H1 (cell line): ENCODE data around the gene NDUFA1. TPM values are rescaled to one million over a fixed set of nuclear protein-coding genes. Genes with fewer than 3 reads are reported as not detected.

Experiments used
- CTCF ChIA-PET: fragments of 300-600 bp; sonication (Branson Sonifier 250); formaldehyde crosslinking; loops from one replicate; lab custom pipeline; 2021; ENCODE audit not compliant: partially characterized antibody; lab: Charles Lee
- POLR2A ChIA-PET: fragments of 300-600 bp; sonication (Branson Sonifier 250); formaldehyde crosslinking; loops from one replicate; lab custom pipeline; 2021; ENCODE audit warnings: inconsistent platforms; ENCODE audit not compliant: partially characterized antibody; lab: Charles Lee
- DNase-seq, 2 experiments: peaks; one replicate each; pipeline versions ENCODE4 v3.0.0 to v3.0.0-alpha.2; 2010 to 2022; ENCODE audit warnings: low spot score in 2 of 2, low read depth in 1 of 2, mixed read lengths in 1 of 2
- FAIRE-seq: peaks from 2 replicates; lab custom pipeline; 2011; peaks lifted over from hg19 to GRCh38; lab: Jason Lieb, UNC
- H2AFZ ChIP-seq: 2 replicates; pipeline ENCODE4 v1.8.1; 2012; ENCODE audit warnings: low read length, inconsistent platforms
- H2AK5ac ChIP-seq: 2 replicates; pipeline ENCODE4 v1.6.1; 2013; ENCODE audit warnings: low read depth, low read length
- H2BK120ac ChIP-seq: replicated peaks from 2 replicates; pipeline ENCODE3; 2013; ENCODE audit warnings: low read depth, low read length, inconsistent platforms
- H2BK12ac ChIP-seq: 2 replicates; pipeline ENCODE4 v1.6.1; 2013; ENCODE audit warnings: low read depth, low read length
- H2BK15ac ChIP-seq: 2 replicates; pipeline ENCODE4 v1.6.1; 2013; ENCODE audit warnings: low read length
- H2BK20ac ChIP-seq: 2 replicates; pipeline ENCODE4 v1.6.1; 2013; ENCODE audit warnings: low read length
- H2BK5ac ChIP-seq: 2 replicates; pipeline ENCODE4 v1.6.1; 2013; ENCODE audit warnings: low read depth, low read length
- H3K14ac ChIP-seq: 2 replicates; pipeline ENCODE4 v1.6.1; 2013; ENCODE audit warnings: inconsistent platforms; ENCODE audit not compliant: insufficient read length
- H3K18ac ChIP-seq: 2 replicates; pipeline ENCODE4 v1.6.1; 2013; ENCODE audit warnings: low read length; ENCODE audit errors: extremely low read depth
- H3K23ac ChIP-seq: 2 replicates; pipeline ENCODE4 v1.6.1; 2013; ENCODE audit warnings: inconsistent platforms; ENCODE audit not compliant: insufficient read length
- H3K23me2 ChIP-seq: 2 replicates; pipeline ENCODE4 v1.6.1; 2013; ENCODE audit warnings: low read depth, low read length
- H3K27ac ChIP-seq: 2 replicates; pipeline ENCODE4 v1.6.1; 2011; ENCODE audit warnings: low read depth, low read length, inconsistent platforms
- H3K27me3 ChIP-seq, 4 experiments: replicated peaks in 1 of 4; 1 replicate in 1 of 4; 2 replicates in 3 of 4; pipeline versions ENCODE4 v1.6.1 to v1.8.1; 2011 to 2013; ENCODE audit warnings: low read length in 3 of 4, mild to moderate bottlenecking in 3 of 4, inconsistent platforms in 2 of 4, mixed read lengths in 2 of 4, moderate library complexity in 1 of 4; ENCODE audit not compliant: control insufficient read depth in 3 of 4, insufficient read depth in 3 of 4; ENCODE audit errors: extremely low read depth in 1 of 4
- H3K36me3 ChIP-seq, 4 experiments: 2 replicates each; pipeline versions ENCODE4 v1.6.1 to v1.8.1; 2011 to 2013; ENCODE audit warnings: mild to moderate bottlenecking in 4 of 4, low read length in 3 of 4, moderate library complexity in 2 of 4, control low read depth in 1 of 4, inconsistent platforms in 1 of 4; ENCODE audit not compliant: insufficient read depth in 4 of 4, control insufficient read depth in 2 of 4
- H3K4ac ChIP-seq: replicated peaks from 2 replicates; pipeline ENCODE3; 2013; ENCODE audit warnings: low read length, low read depth, mixed read lengths, inconsistent platforms; ENCODE audit not compliant: insufficient read length
- H3K4me1 ChIP-seq, 4 experiments: replicated peaks in 1 of 4; 1 replicate in 1 of 4; 2 replicates in 3 of 4; pipeline versions ENCODE4 v1.6.1 to v1.8.1; 2011 to 2013; ENCODE audit warnings: low read length in 3 of 4, inconsistent platforms in 2 of 4, mixed read lengths in 1 of 4; ENCODE audit not compliant: insufficient read depth in 4 of 4, control insufficient read depth in 3 of 4
- H3K4me2 ChIP-seq, 2 experiments: 2 replicates each; pipeline versions ENCODE4 v1.6.1 to v1.8.1; 2011 to 2013; ENCODE audit warnings: low read depth in 2 of 2, low read length in 2 of 2, control low read depth in 1 of 2, inconsistent platforms in 1 of 2, mild to moderate bottlenecking in 1 of 2; ENCODE audit not compliant: insufficient read depth in 1 of 2
- H3K4me3 ChIP-seq, 4 experiments: fragments of 200-600, 300-600 bp in 1 of 4; sonication (generic), shearing (Covaris generic), sonication (Bioruptor Twin) in 1 of 4; 2 replicates each; pipeline versions ENCODE4 v1.5.1 to v1.8.1; 2011 to 2016; ENCODE audit warnings: low read length in 4 of 4, low read depth in 3 of 4, control low read depth in 2 of 4, inconsistent platforms in 2 of 4, mild to moderate bottlenecking in 2 of 4, mixed read lengths in 1 of 4, moderate library complexity in 1 of 4; ENCODE audit not compliant: insufficient read depth in 2 of 4; ENCODE audit errors: extremely low read depth in 1 of 4
- H3K56ac ChIP-seq: replicated peaks from 2 replicates; pipeline ENCODE3; 2013; ENCODE audit warnings: low read depth, mild to moderate bottlenecking, mixed read lengths, low read length, inconsistent platforms; ENCODE audit not compliant: insufficient read length
- H3K79me1 ChIP-seq: 2 replicates; pipeline ENCODE4 v1.6.1; 2013; ENCODE audit warnings: low read depth, low read length, control low read depth
- H3K79me2 ChIP-seq, 2 experiments: 2 replicates each; pipeline versions ENCODE4 v1.6.1 to v1.8.1; 2012 to 2013; ENCODE audit warnings: low read length in 2 of 2, mild to moderate bottlenecking in 2 of 2, inconsistent platforms in 1 of 2; ENCODE audit not compliant: insufficient read depth in 2 of 2, control insufficient read depth in 1 of 2
- H3K9ac ChIP-seq, 4 experiments: replicated peaks in 1 of 4; 1 replicate in 1 of 4; 2 replicates in 3 of 4; pipeline versions ENCODE4 v1.6.1 to v1.8.1; 2011 to 2013; ENCODE audit warnings: low read depth in 3 of 4, low read length in 3 of 4, control low read depth in 2 of 4, mild to moderate bottlenecking in 2 of 4, moderate library complexity in 2 of 4, inconsistent platforms in 1 of 4; ENCODE audit errors: extremely low read depth in 1 of 4
- H3K9me3 ChIP-seq, 2 experiments: 2 replicates each; pipeline versions ENCODE4 v1.6.1 to v1.8.1; 2012 to 2013; ENCODE audit warnings: mild to moderate bottlenecking in 2 of 2, moderate library complexity in 2 of 2, control low read depth in 1 of 2, inconsistent platforms in 1 of 2, low read depth in 1 of 2, low read length in 1 of 2, mixed read lengths in 1 of 2; ENCODE audit not compliant: insufficient read depth in 2 of 2
- H4K20me1 ChIP-seq, 2 experiments: replicated peaks in 1 of 2; 2 replicates each; pipeline versions ENCODE3 to v1.8.1; 2011 to 2013; ENCODE audit warnings: inconsistent platforms in 2 of 2, low read length in 2 of 2, mild to moderate bottlenecking in 1 of 2; ENCODE audit not compliant: insufficient read depth in 2 of 2, control insufficient read depth in 1 of 2
- H4K5ac ChIP-seq: 2 replicates; pipeline ENCODE4 v1.6.1; 2013; ENCODE audit warnings: low read length, low read depth, mixed read lengths, inconsistent platforms; ENCODE audit not compliant: insufficient read length
- H4K8ac ChIP-seq: 2 replicates; pipeline ENCODE4 v1.8.0; 2013; ENCODE audit warnings: mild to moderate bottlenecking, moderate library complexity, low read length, inconsistent platforms; ENCODE audit not compliant: insufficient read depth; ENCODE audit errors: extremely low read depth
- H4K91ac ChIP-seq: replicated peaks from 2 replicates; pipeline ENCODE3; 2013; ENCODE audit warnings: low read length, mixed read lengths, inconsistent platforms; ENCODE audit not compliant: insufficient read length
- CTCF ChIP-seq, 3 experiments: IDR thresholded peaks; 1 replicate in 2 of 3; 2 replicates in 1 of 3; pipeline versions ENCODE4 v1.5.1 to v1.6.1; 2011; ENCODE audit warnings: low read length in 3 of 3, mild to moderate bottlenecking in 3 of 3, inconsistent platforms in 2 of 3, low read depth in 1 of 3, moderate library complexity in 1 of 3; ENCODE audit not compliant: insufficient read depth in 1 of 3; ENCODE audit errors: control extremely low read depth in 1 of 3
- HDAC2 ChIP-seq, 2 experiments: fragments of 300-600 bp in 1 of 2; sonication (generic) in 1 of 2; IDR thresholded peaks; 2 replicates each; pipeline ENCODE4 v1.6.1; 2011 to 2012; ENCODE audit warnings: low read depth in 2 of 2, low read length in 2 of 2, mild to moderate bottlenecking in 2 of 2, moderate library complexity in 2 of 2, borderline replicate concordance in 1 of 2, inconsistent platforms in 1 of 2
- POLR2A ChIP-seq, 2 experiments: IDR thresholded peaks; 1 replicate in 1 of 2; 2 replicates in 1 of 2; pipeline ENCODE4 v1.6.1; 2011; ENCODE audit warnings: low read depth in 2 of 2, low read length in 2 of 2, mild to moderate bottlenecking in 2 of 2; ENCODE audit errors: control extremely low read depth in 1 of 2
- RAD21 ChIP-seq, 2 experiments: IDR thresholded peaks in 1 of 2; conservative IDR thresholded peaks in 1 of 2; 2 replicates each; pipeline ENCODE4 v1.6.1; 2011; ENCODE audit warnings: low read depth in 2 of 2, low read length in 2 of 2, improper control_type of control experiment in 1 of 2, inconsistent platforms in 1 of 2, mild to moderate bottlenecking in 1 of 2, moderate library complexity in 1 of 2
- TAF7 ChIP-seq: optimal IDR thresholded peaks from 2 replicates; pipeline ENCODE3; 2011; ENCODE audit warnings: low read depth, mild to moderate bottlenecking, inconsistent platforms, low read length, moderate library complexity, borderline replicate concordance
- WGBS, 2 experiments: shearing (Covaris generic) in 1 of 2; methylation state at CpG; one replicate each; pipeline versions ENCODE4 v1.1.6 to v1.1.7; 2013 to 2015; ENCODE audit warnings: low lambda C conversion rate in 2 of 2, mixed read lengths in 2 of 2, inconsistent platforms in 1 of 2, low coverage in 1 of 2, missing lambda C conversion rate in 1 of 2; ENCODE audit not compliant: insufficient replicate concordance in 2 of 2, insufficient coverage in 1 of 2, insufficient read length in 1 of 2; ENCODE audit errors: extremely low coverage in 1 of 2, missing lambda C conversion rate in 1 of 2; 5-methylcytosine and 5-hydroxymethylcytosine counted together
- polyA plus RNA-seq, 7 experiments: library from polyadenylated mRNA; depleted of rRNA in 3 of 7; stranded (reverse) in 5 of 7; unstranded in 2 of 7; fragments of >200 nt in 5 of 7; fragments of 200-250 nt in 2 of 7; gene quantifications; 1 replicate in 5 of 7; 2 replicates in 1 of 7; 4 replicates in 1 of 7; pipeline versions ENCODE4 v1.2.1 to v1.2.3, GENCODE V29; 2011 to 2013; ENCODE audit warnings: missing spikeins in 2 of 7, mixed read lengths in 2 of 7
- total RNA-seq: library from RNA; stranded (reverse); fragmentation: NEBNext Ultra II Directional; extraction: Animal tissue kit (Norgen Biotek cat#: 25700); gene quantifications from 2 replicates; pipeline ENCODE4 v1.2.1, GENCODE V29; 2021

The NDUFA1 gene
- total and polyA plus RNA-seq, 2 of the 8 experiments (the other 6 are each of a cell fraction or from before 2014, with no cell fraction given), result 65.6 to 69.7 TPM

GRCh38 chrX:119880552-119881437 is 9.2 kb downstream of the NDUFA1 start:
- Histone ChIP-seq H3K9me3 (no peaks in the 10 kb centered on the region), H3K23me2 (no peaks in the 10 kb centered on the region), H3K4me1 (no peaks in the 10 kb centered on the region), H4K91ac (no peak overlapping the region), H4K8ac (no peak overlapping the region), H4K20me1 (no peaks in the 10 kb centered on the region), H2AFZ (no peak overlapping the region), H2BK15ac (no peak overlapping the region), H3K56ac (no peak overlapping the region), H3K4ac (no peak overlapping the region), H2BK20ac (no peak overlapping the region), H3K79me1 (no peaks in the 10 kb centered on the region), H3K79me2 (no peaks in the 10 kb centered on the region), H4K5ac (no peak overlapping the region), H3K36me3 (peaks cover 0 to 5% (median 1%) of the 10 kb centered on the region in 4 experiments; a peak in 2 of 8 replicates), H3K23ac (no peak overlapping the region), H3K27ac (no peak overlapping the region), H3K4me2 (0 out of 4 replicates have a peak overlapping the region, but pooled peaks of 1 of the 2 experiments have one; percentile 8), H2BK5ac (no peak overlapping the region), H3K9ac (no peak overlapping the region), H3K14ac (no peak overlapping the region), H2BK120ac (no peak overlapping the region), H3K27me3 (no peaks in the 10 kb centered on the region), H3K4me3 (no peak overlapping the region), H2BK12ac (no peak overlapping the region), H2AK5ac (no peak overlapping the region), H3K18ac (no peak overlapping the region)
- TF ChIP-seq HDAC2 (IDR thresholded peaks at IDR 0.05; ENCODE audit: borderline replicate concordance in 1 of 2, low read depth in 2 of 2, low read length in 2 of 2) (no peak), CTCF (IDR thresholded peaks at IDR 0.05; ENCODE audit: control extremely low read depth in 1 of 3, insufficient read depth in 1 of 3, low read depth in 1 of 3, low read length in 3 of 3) (peak in 2 of 3 experiments; percentile 47 to 72; a peak in 3 of 4 replicates), POLR2A (IDR thresholded peaks at IDR 0.05; ENCODE audit: control extremely low read depth in 1 of 2, low read depth in 2 of 2, low read length in 2 of 2) (no peak), RAD21 (IDR thresholded peaks at IDR 0.05 in 1 of 2, conservative IDR thresholded peaks at IDR 0.05 in 1 of 2; ENCODE audit: low read depth in 2 of 2, low read length in 2 of 2) (peak; percentile 50 to 61), TAF7 (no peak)
- ChIA-PET POLR2A (interaction anchor here (1.1 to 1.7 kb wide), 2 partner anchors 10 kb away, joined by 3 to 4 read pairs; no protein-coding TSS in a partner anchor), CTCF (interaction anchor here (1.0 to 1.4 kb wide), 2 partner anchors 21 to 24 kb away, joined by 3 read pairs; no protein-coding TSS in a partner anchor)
- no peak for DNase-seq
- 57% methylated on average over 11 of the region's 11 CpGs; no CpG with 5 or more reads in 1 of the 2 experiments for WGBS, 2 experiments
- FAIRE-seq, result peak; percentile 80
